ENCODE results near the gene GPSM3. TPM values are rescaled to one million over a fixed set of nuclear protein-coding genes. Genes with fewer than 3 reads are reported as not detected.
A peak's percentile ranks its signal among the peaks of the same experiment; 100 is the strongest.

The GPSM3 gene
- total RNA-seq, 1 donor from 2014 or later = 1.6 TPM

GRCh38 chr6:32151863-32152768 lies 40.3 kb downstream of the GPSM3 start, which contains the start of gene PRRT1:
Gene PRRT1, minus strand, starts transcription at chr6:32151939. Its CDS starts 112 bp downstream, at chr6:32151827.
- H3K27me3 ChIP-seq (ENCODE audit: control insufficient read depth in 3 of 3, insufficient read depth in 3 of 3, low read length in 3 of 3) = peaks cover 17 to 34% (median 25%) of the 10 kb centered on the region in 3 donors
- no peaks in the 10 kb centered on the region for H3K9me3 ChIP-seq (ENCODE audit: control insufficient read depth in 3 of 3, low read length in 3 of 3)
- peaks cover 4 to 10% (median 9%) of the 10 kb centered on the region in 3 donors for H3K36me3 ChIP-seq (ENCODE audit: control insufficient read depth in 3 of 3, insufficient read depth in 3 of 3, low read length in 3 of 3)
- peak within 1 kb of the TSS; percentile 68 to 95 (median 85) for H3K9ac ChIP-seq (ENCODE audit: low read depth in 1 of 3, low read length in 3 of 3)
- peaks cover 28 to 35% (median 29%) of the 10 kb centered on the region in 3 donors for H3K4me1 ChIP-seq (ENCODE audit: control insufficient read depth in 3 of 3, insufficient read depth in 3 of 3, low read length in 3 of 3)
- peak within 1 kb of the TSS; percentile 86 for H3K27ac ChIP-seq (ENCODE audit: low read depth, low read length)
- peak within 1 kb of the TSS; percentile 94 to 95 (median 95) for H3K4me3 ChIP-seq (ENCODE audit: low read length in 3 of 3)

- H3K27me3 ChIP-seq (ENCODE audit: control insufficient read depth in 3 of 3, insufficient read depth in 3 of 3, low read length in 3 of 3) = peaks cover 17 to 34% (median 25%) of the 10 kb centered on the region in 3 donors
- no peak overlapping the region for H3K9ac ChIP-seq (ENCODE audit: low read depth in 1 of 3, low read length in 3 of 3)
- peaks cover 28 to 35% (median 29%) of the 10 kb centered on the region in 3 donors for H3K4me1 ChIP-seq (ENCODE audit: control insufficient read depth in 3 of 3, insufficient read depth in 3 of 3, low read length in 3 of 3)
These were observed 41.1 kb downstream of the GPSM3 start for GRCh38 chr6:32151181-32151862.

DNA sequence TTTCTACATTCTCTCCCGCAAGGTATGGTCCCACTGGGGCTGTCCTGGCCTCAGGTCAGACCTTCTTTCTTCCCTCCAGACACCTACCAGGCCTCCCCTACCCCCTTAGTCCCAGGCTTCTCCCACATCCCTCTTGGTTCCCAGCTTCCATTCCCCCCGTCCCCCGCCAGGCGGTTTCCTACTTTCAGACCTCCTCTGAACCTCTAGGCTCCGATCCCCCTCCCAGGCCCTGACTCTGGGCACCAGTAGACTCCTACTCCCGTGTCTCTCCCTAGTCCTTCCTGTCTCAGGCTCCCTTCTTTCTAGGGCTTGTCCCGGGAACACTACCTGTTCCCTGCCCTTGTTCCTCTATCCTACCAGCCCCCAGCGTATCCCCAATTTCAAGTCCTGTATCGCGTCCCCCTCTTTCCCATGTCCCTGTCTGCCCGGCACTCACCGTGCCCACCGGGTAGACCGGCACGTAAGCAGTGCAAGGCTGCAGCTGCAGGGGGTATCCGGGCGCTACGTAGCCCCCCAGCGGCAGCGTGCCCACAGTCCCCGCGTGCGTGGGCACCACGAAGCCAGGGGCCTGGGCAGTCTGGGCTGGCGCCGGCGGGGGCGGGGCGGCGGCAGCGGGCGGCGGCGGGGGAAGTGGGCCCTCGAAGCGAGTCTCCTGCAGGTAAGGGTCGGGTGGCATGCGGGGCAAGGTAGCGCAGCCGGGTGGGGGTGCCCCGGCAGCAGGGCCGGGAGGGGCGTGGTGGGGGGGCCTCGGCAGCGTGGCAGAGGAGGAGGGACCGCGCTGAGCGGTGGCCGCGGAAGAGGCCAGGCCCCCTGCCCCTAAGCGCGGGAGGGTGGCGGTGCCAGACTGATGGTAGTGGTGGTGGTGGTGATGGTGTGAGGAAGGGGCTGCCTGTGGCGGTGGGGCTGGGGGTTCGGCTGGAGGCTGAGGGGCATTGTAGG lies 42.2 kb downstream of the GPSM3 start:
- Histone ChIP-seq H3K27ac (ENCODE audit: low read depth, low read length) (no peak overlapping the region), H3K9me3 (ENCODE audit: control insufficient read depth in 3 of 3, low read length in 3 of 3) (no peaks in the 10 kb centered on the region), H3K27me3 (ENCODE audit: control insufficient read depth in 3 of 3, insufficient read depth in 3 of 3, low read length in 3 of 3) (peaks cover 17 to 34% (median 25%) of the 10 kb centered on the region in 3 donors), H3K9ac (ENCODE audit: low read depth in 1 of 3, low read length in 3 of 3) (no peak overlapping the region), H3K36me3 (ENCODE audit: control insufficient read depth in 3 of 3, insufficient read depth in 3 of 3, low read length in 3 of 3) (peaks cover 0 to under 1% (median 0%) of the 10 kb centered on the region in 3 donors), H3K4me1 (ENCODE audit: control insufficient read depth in 3 of 3, insufficient read depth in 3 of 3, low read length in 3 of 3) (peaks cover 24 to 29% (median 24%) of the 10 kb centered on the region in 3 donors), H3K4me3 (ENCODE audit: low read length in 3 of 3) (no peak overlapping the region)

More at GRCh38 chr6:32151181-32151862, 41.1 kb downstream of the GPSM3 start:
- Histone ChIP-seq H3K27ac (ENCODE audit: low read depth, low read length) (no peak overlapping the region), H3K4me3 (ENCODE audit: low read length in 3 of 3) (peak overlapping the region in 2 of 3 donors; percentile 17 to 26), H3K9me3 (ENCODE audit: control insufficient read depth in 3 of 3, low read length in 3 of 3) (no peaks in the 10 kb centered on the region), H3K36me3 (ENCODE audit: control insufficient read depth in 3 of 3, insufficient read depth in 3 of 3, low read length in 3 of 3) (peaks cover 3 to 5% (median 4%) of the 10 kb centered on the region in 3 donors)

- Histone ChIP-seq H3K9ac (ENCODE audit: low read depth in 1 of 3, low read length in 3 of 3) (no peak overlapping the region), H3K27ac (ENCODE audit: low read depth, low read length) (no peak overlapping the region), H3K4me1 (ENCODE audit: control insufficient read depth in 3 of 3, insufficient read depth in 3 of 3, low read length in 3 of 3) (peaks cover 15 to 20% (median 15%) of the 10 kb centered on the region in 3 donors), H3K4me3 (ENCODE audit: low read length in 3 of 3) (peak overlapping the region in 2 of 3 donors; percentile 0 to 32), H3K36me3 (ENCODE audit: control insufficient read depth in 3 of 3, insufficient read depth in 3 of 3, low read length in 3 of 3) (no peaks in the 10 kb centered on the region), H3K27me3 (ENCODE audit: control insufficient read depth in 3 of 3, insufficient read depth in 3 of 3, low read length in 3 of 3) (peaks cover 17 to 34% (median 25%) of the 10 kb centered on the region in 3 donors), H3K9me3 (ENCODE audit: control insufficient read depth in 3 of 3, low read length in 3 of 3) (no peaks in the 10 kb centered on the region)
These were observed 43.2 kb downstream of the GPSM3 start for GRCh38 chr6:32149092-32149755.

- no peaks in the 10 kb centered on the region for H3K9me3 ChIP-seq (ENCODE audit: control insufficient read depth in 3 of 3, low read length in 3 of 3)
- no peak overlapping the region for H3K27ac ChIP-seq (ENCODE audit: low read depth, low read length)
- no peaks in the 10 kb centered on the region for H3K36me3 ChIP-seq (ENCODE audit: control insufficient read depth in 3 of 3, insufficient read depth in 3 of 3, low read length in 3 of 3)
- H3K4me1 ChIP-seq (ENCODE audit: control insufficient read depth in 3 of 3, insufficient read depth in 3 of 3, low read length in 3 of 3) = peaks cover 13 to 15% (median 13%) of the 10 kb centered on the region in 3 donors
- H3K9ac ChIP-seq (ENCODE audit: low read depth in 1 of 3, low read length in 3 of 3) = no peak overlapping the region
- peak overlapping the region in 2 of 3 donors; percentile 14 to 32 for H3K4me3 ChIP-seq (ENCODE audit: low read length in 3 of 3)
- peaks cover 17 to 34% (median 25%) of the 10 kb centered on the region in 3 donors for H3K27me3 ChIP-seq (ENCODE audit: control insufficient read depth in 3 of 3, insufficient read depth in 3 of 3, low read length in 3 of 3)
These were observed 44.0 kb downstream of the GPSM3 start for GRCh38 chr6:32148289-32149091.

- Histone ChIP-seq H3K9ac (ENCODE audit: low read depth in 1 of 3, low read length in 3 of 3) (no peak overlapping the region), H3K27me3 (ENCODE audit: control insufficient read depth in 3 of 3, insufficient read depth in 3 of 3, low read length in 3 of 3) (peaks cover 17 to 34% (median 25%) of the 10 kb centered on the region in 3 donors), H3K9me3 (ENCODE audit: control insufficient read depth in 3 of 3, low read length in 3 of 3) (no peaks in the 10 kb centered on the region), H3K4me1 (ENCODE audit: control insufficient read depth in 3 of 3, insufficient read depth in 3 of 3, low read length in 3 of 3) (peaks cover 6 to 7% (median 7%) of the 10 kb centered on the region in 3 donors), H3K36me3 (ENCODE audit: control insufficient read depth in 3 of 3, insufficient read depth in 3 of 3, low read length in 3 of 3) (no peaks in the 10 kb centered on the region), H3K27ac (ENCODE audit: low read depth, low read length) (no peak overlapping the region), H3K4me3 (ENCODE audit: low read length in 3 of 3) (no peak overlapping the region)
These were observed 44.9 kb downstream of the GPSM3 start for GRCh38 chr6:32147401-32148132.

- Histone ChIP-seq H3K9ac (ENCODE audit: low read depth in 1 of 3, low read length in 3 of 3) (no peak overlapping the region), H3K4me1 (ENCODE audit: control insufficient read depth in 3 of 3, insufficient read depth in 3 of 3, low read length in 3 of 3) (no peaks in the 10 kb centered on the region), H3K4me3 (ENCODE audit: low read length in 3 of 3) (no peak overlapping the region), H3K36me3 (ENCODE audit: control insufficient read depth in 3 of 3, insufficient read depth in 3 of 3, low read length in 3 of 3) (no peaks in the 10 kb centered on the region), H3K27me3 (ENCODE audit: control insufficient read depth in 3 of 3, insufficient read depth in 3 of 3, low read length in 3 of 3) (peaks cover 17 to 34% (median 25%) of the 10 kb centered on the region in 3 donors), H3K9me3 (ENCODE audit: control insufficient read depth in 3 of 3, low read length in 3 of 3) (no peaks in the 10 kb centered on the region), H3K27ac (ENCODE audit: low read depth, low read length) (no peak overlapping the region)
These were observed 45.8 kb downstream of the GPSM3 start for GRCh38 chr6:32146687-32147086.

- no peak overlapping the region for H3K9ac ChIP-seq (ENCODE audit: low read depth in 1 of 3, low read length in 3 of 3)
- no peaks in the 10 kb centered on the region for H3K36me3 ChIP-seq (ENCODE audit: control insufficient read depth in 3 of 3, insufficient read depth in 3 of 3, low read length in 3 of 3)
- peaks cover 14 to 33% (median 25%) of the 10 kb centered on the region in 3 donors for H3K27me3 ChIP-seq (ENCODE audit: control insufficient read depth in 3 of 3, insufficient read depth in 3 of 3, low read length in 3 of 3)
These were observed 46.2 kb downstream of the GPSM3 start for GRCh38 chr6:32146287-32146686.

More at GRCh38 chr6:32146287-32146686, 46.2 kb downstream of the GPSM3 start:
- Histone ChIP-seq H3K27ac (ENCODE audit: low read depth, low read length) (no peak overlapping the region), H3K9me3 (ENCODE audit: control insufficient read depth in 3 of 3, low read length in 3 of 3) (no peaks in the 10 kb centered on the region), H3K4me1 (ENCODE audit: control insufficient read depth in 3 of 3, insufficient read depth in 3 of 3, low read length in 3 of 3) (no peaks in the 10 kb centered on the region), H3K4me3 (ENCODE audit: low read length in 3 of 3) (no peak overlapping the region)

Data from skeletal muscle tissue (tissue), 4 donors.